ENCODE data around the gene OLIG2.

Gene OLIG2

DNA sequence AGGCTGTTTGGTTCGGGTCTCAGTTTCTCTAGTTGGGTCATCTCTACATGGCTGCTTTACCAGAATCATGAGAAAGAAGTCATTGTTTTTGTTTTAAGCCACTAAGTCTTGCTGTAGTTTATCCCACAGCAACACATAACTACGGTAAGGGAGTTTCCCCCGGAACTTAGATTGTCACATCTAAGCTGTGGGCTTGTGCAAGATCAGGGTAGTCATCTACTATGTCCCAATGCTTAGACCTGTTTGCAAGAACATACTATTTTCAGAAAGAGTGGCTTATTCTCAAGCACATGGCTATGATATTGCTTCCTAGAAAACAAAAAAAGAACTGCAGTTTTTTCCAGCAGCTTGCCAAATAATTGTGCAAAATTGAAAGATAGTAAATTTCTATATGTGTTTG is 18.0 kb upstream of the OLIG2 start:
- Histone ChIP-seq H3K9ac (ENCODE audit: low read length) (no peak overlapping the region), H3K9me3 (ENCODE audit: control insufficient read depth, insufficient read depth, low read depth, low read length) (no peaks in the 10 kb centered on the region), H3K27me3 (ENCODE audit: control insufficient read depth, insufficient read depth, low read length) (peaks cover 38% of the 10 kb centered on the region; the same call in 1 of the 2 replicates), H3K36me3 (ENCODE audit: control insufficient read depth, insufficient read depth, low read length) (no peaks in the 10 kb centered on the region), H3K4me1 (ENCODE audit: control insufficient read depth, insufficient read depth, low read length) (no peaks in the 10 kb centered on the region), H3K27ac (ENCODE audit: low read depth, low read length) (no peak overlapping the region), H3K4me3 (ENCODE audit: low read depth, low read length) (no peak overlapping the region)

- H3K27ac ChIP-seq (ENCODE audit: low read depth, low read length) = no peak overlapping the region
Measured at GRCh38 chr21:33008333-33009051, 17.2 kb upstream of the OLIG2 start.

DNA sequence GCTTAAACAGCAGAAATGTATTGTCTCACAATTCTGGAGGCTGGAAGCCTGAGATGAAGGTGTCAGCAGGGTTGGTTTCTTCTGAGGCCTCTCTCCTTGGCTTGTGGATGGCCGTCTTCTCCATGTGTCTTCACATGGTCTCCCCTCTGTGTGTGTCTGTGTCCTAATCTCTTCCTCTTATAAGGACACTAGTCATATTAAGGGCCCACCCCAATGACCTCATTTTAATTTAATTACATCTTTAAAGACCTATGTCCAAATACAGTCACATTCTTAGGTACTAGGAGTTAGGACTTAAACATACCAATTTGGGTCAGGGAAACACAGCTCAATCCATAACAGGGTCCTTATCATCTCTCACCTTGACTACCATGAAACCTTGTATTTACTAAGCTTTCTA is 14.8 kb upstream of the OLIG2 start:
- H3K27me3 ChIP-seq (ENCODE audit: control insufficient read depth, insufficient read depth, low read length) = peaks cover 56% of the 10 kb centered on the region
- H3K27ac ChIP-seq (ENCODE audit: low read depth, low read length) = no peak overlapping the region
- H3K4me3 ChIP-seq (ENCODE audit: low read depth, low read length) = no peak overlapping the region
- no peaks in the 10 kb centered on the region for H3K36me3 ChIP-seq (ENCODE audit: control insufficient read depth, insufficient read depth, low read length)
- no peaks in the 10 kb centered on the region for H3K9me3 ChIP-seq (ENCODE audit: control insufficient read depth, insufficient read depth, low read depth, low read length)
- no peaks in the 10 kb centered on the region for H3K4me1 ChIP-seq (ENCODE audit: control insufficient read depth, insufficient read depth, low read length)
- no peak overlapping the region for H3K9ac ChIP-seq (ENCODE audit: low read length)

More at GRCh38 chr21:33008333-33009051, 17.2 kb upstream of the OLIG2 start:
- H3K9ac ChIP-seq (ENCODE audit: low read length) = no peak overlapping the region
- no peaks in the 10 kb centered on the region for H3K36me3 ChIP-seq (ENCODE audit: control insufficient read depth, insufficient read depth, low read length)
- no peaks in the 10 kb centered on the region for H3K4me1 ChIP-seq (ENCODE audit: control insufficient read depth, insufficient read depth, low read length)
- no peaks in the 10 kb centered on the region for H3K9me3 ChIP-seq (ENCODE audit: control insufficient read depth, insufficient read depth, low read depth, low read length)
- H3K4me3 ChIP-seq (ENCODE audit: low read depth, low read length) = no peak overlapping the region
- peaks cover 41% of the 10 kb centered on the region; the same call in 1 of the 2 replicates for H3K27me3 ChIP-seq (ENCODE audit: control insufficient read depth, insufficient read depth, low read length)

- H3K27me3 ChIP-seq (ENCODE audit: control insufficient read depth, insufficient read depth, low read length) = peaks cover 60% of the 10 kb centered on the region
- no peak overlapping the region for H3K9ac ChIP-seq (ENCODE audit: low read length)
- no peak overlapping the region for H3K27ac ChIP-seq (ENCODE audit: low read depth, low read length)
Measured at GRCh38 chr21:33011462-33011861, 14.3 kb upstream of the OLIG2 start.

DNA sequence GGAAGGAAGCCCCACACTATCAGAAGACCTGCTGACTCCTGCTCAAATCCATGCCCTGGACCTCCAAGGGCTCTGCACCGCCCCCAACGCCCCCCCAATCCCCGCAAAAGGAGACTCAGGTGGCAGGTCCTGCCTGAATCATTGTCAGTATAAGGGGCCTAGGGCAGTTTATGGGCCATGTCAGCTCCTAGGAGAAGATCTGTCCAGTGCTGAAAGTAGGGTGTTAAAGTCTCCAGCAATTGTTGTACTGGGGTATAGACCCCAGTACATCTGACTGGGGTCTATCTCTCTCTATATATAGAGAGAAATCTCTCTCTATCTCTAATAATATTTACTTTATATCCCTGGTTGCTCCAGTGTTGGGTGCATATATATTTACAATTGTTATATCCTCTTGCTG is 12.1 kb upstream of the OLIG2 start:
- H3K27ac ChIP-seq (ENCODE audit: low read depth, low read length) = no peak overlapping the region
- no peak overlapping the region for H3K4me3 ChIP-seq (ENCODE audit: low read depth, low read length)
- H3K36me3 ChIP-seq (ENCODE audit: control insufficient read depth, insufficient read depth, low read length) = no peaks in the 10 kb centered on the region
- no peaks in the 10 kb centered on the region for H3K4me1 ChIP-seq (ENCODE audit: control insufficient read depth, insufficient read depth, low read length)
- no peaks in the 10 kb centered on the region for H3K9me3 ChIP-seq (ENCODE audit: control insufficient read depth, insufficient read depth, low read depth, low read length)
- H3K27me3 ChIP-seq (ENCODE audit: control insufficient read depth, insufficient read depth, low read length) = peaks cover 70% of the 10 kb centered on the region
- H3K9ac ChIP-seq (ENCODE audit: low read length) = no peak overlapping the region

More at GRCh38 chr21:33011462-33011861, 14.3 kb upstream of the OLIG2 start:
- H3K4me3 ChIP-seq (ENCODE audit: low read depth, low read length) = no peak overlapping the region
- no peaks in the 10 kb centered on the region for H3K4me1 ChIP-seq (ENCODE audit: control insufficient read depth, insufficient read depth, low read length)
- H3K36me3 ChIP-seq (ENCODE audit: control insufficient read depth, insufficient read depth, low read length) = no peaks in the 10 kb centered on the region
- H3K9me3 ChIP-seq (ENCODE audit: control insufficient read depth, insufficient read depth, low read depth, low read length) = no peaks in the 10 kb centered on the region

- H3K4me1 ChIP-seq (ENCODE audit: control insufficient read depth, insufficient read depth, low read length) = peaks cover under 1% of the 10 kb centered on the region; the same call in 1 of the 2 replicates
- peaks cover 77% of the 10 kb centered on the region for H3K27me3 ChIP-seq (ENCODE audit: control insufficient read depth, insufficient read depth, low read length)
- no peaks in the 10 kb centered on the region for H3K36me3 ChIP-seq (ENCODE audit: control insufficient read depth, insufficient read depth, low read length)
Measured at GRCh38 chr21:33014331-33014730, 11.4 kb upstream of the OLIG2 start.

DNA sequence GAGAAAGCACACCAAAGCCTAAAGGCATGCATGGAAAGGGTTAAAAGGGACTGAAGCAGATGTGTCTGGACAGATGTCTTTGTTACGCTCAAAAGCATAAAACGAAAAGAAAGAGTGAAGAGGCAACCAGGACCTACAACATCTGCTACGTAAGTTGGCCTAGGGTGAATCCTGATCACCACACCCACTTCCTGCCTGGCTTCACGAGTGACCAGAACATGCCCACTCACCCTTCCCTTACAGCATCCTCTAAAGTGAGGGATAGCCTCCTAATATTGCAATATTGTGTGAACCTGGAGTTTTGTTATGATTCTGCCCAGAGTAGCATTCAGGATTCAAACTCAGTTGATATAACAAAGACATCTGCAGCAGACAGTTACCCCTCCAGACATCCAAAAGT is 10.6 kb upstream of the OLIG2 start:
- Histone ChIP-seq H3K36me3 (ENCODE audit: control insufficient read depth, insufficient read depth, low read length) (no peaks in the 10 kb centered on the region), H3K4me1 (ENCODE audit: control insufficient read depth, insufficient read depth, low read length) (peaks cover 4% of the 10 kb centered on the region; the same call in 1 of the 2 replicates), H3K9ac (ENCODE audit: low read length) (no peak overlapping the region), H3K9me3 (ENCODE audit: control insufficient read depth, insufficient read depth, low read depth, low read length) (no peaks in the 10 kb centered on the region), H3K27me3 (ENCODE audit: control insufficient read depth, insufficient read depth, low read length) (peaks cover 85% of the 10 kb centered on the region), H3K4me3 (ENCODE audit: low read depth, low read length) (no peak overlapping the region), H3K27ac (ENCODE audit: low read depth, low read length) (no peak overlapping the region)

More at GRCh38 chr21:33014331-33014730, 11.4 kb upstream of the OLIG2 start:
- Histone ChIP-seq H3K9me3 (ENCODE audit: control insufficient read depth, insufficient read depth, low read depth, low read length) (no peaks in the 10 kb centered on the region), H3K9ac (ENCODE audit: low read length) (no peak overlapping the region), H3K4me3 (ENCODE audit: low read depth, low read length) (no peak overlapping the region), H3K27ac (ENCODE audit: low read depth, low read length) (no peak overlapping the region)

DNA sequence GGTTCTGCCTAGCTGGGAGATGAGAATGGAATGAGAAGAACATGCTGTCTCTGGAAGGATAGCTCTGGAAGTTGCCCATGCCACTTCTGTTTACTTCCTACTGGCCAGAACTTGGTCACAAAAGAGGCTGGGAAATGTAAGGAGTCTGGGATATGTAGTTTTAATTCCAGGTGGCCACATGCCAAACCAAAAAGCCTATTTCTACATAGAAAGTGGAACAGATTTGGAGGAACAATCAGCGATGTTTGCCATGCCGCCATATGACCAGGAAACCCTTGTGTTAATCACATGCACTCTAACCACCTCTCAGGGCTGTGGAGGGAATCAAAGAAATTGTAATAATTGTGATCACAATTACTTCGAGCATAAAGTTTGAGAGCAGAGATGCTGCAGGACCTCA is 10.0 kb upstream of the OLIG2 start:
- Histone ChIP-seq H3K9me3 (ENCODE audit: control insufficient read depth, insufficient read depth, low read depth, low read length) (no peaks in the 10 kb centered on the region), H3K27me3 (ENCODE audit: control insufficient read depth, insufficient read depth, low read length) (peaks cover 87% of the 10 kb centered on the region), H3K36me3 (ENCODE audit: control insufficient read depth, insufficient read depth, low read length) (no peaks in the 10 kb centered on the region), H3K9ac (ENCODE audit: low read length) (no peak overlapping the region), H3K4me3 (ENCODE audit: low read depth, low read length) (no peak overlapping the region), H3K27ac (ENCODE audit: low read depth, low read length) (no peak overlapping the region), H3K4me1 (ENCODE audit: control insufficient read depth, insufficient read depth, low read length) (peaks cover 6% of the 10 kb centered on the region; the same call in 1 of the 2 replicates)

- peaks cover 97% of the 10 kb centered on the region for H3K27me3 ChIP-seq (ENCODE audit: control insufficient read depth, insufficient read depth, low read length)
- H3K4me3 ChIP-seq (ENCODE audit: low read depth, low read length) = no peak overlapping the region
- no peak overlapping the region for H3K27ac ChIP-seq (ENCODE audit: low read depth, low read length)
- H3K9me3 ChIP-seq (ENCODE audit: control insufficient read depth, insufficient read depth, low read depth, low read length) = no peaks in the 10 kb centered on the region
- H3K9ac ChIP-seq (ENCODE audit: low read length) = no peak overlapping the region
- no peaks in the 10 kb centered on the region for H3K36me3 ChIP-seq (ENCODE audit: control insufficient read depth, insufficient read depth, low read length)
- peaks cover 16% of the 10 kb centered on the region for H3K4me1 ChIP-seq (ENCODE audit: control insufficient read depth, insufficient read depth, low read length)
Measured at GRCh38 chr21:33018707-33019465, 6.8 kb upstream of the OLIG2 start.

GRCh38 chr21:33019516-33019884 is 6.2 kb upstream of the OLIG2 start:
- Histone ChIP-seq H3K9ac (ENCODE audit: low read length) (no peak overlapping the region), H3K27ac (ENCODE audit: low read depth, low read length) (no peak overlapping the region), H3K27me3 (ENCODE audit: control insufficient read depth, insufficient read depth, low read length) (peaks cover 100% of the 10 kb centered on the region), H3K4me1 (ENCODE audit: control insufficient read depth, insufficient read depth, low read length) (peaks cover 22% of the 10 kb centered on the region), H3K9me3 (ENCODE audit: control insufficient read depth, insufficient read depth, low read depth, low read length) (no peaks in the 10 kb centered on the region), H3K4me3 (ENCODE audit: low read depth, low read length) (peak overlapping the region; percentile 55), H3K36me3 (ENCODE audit: control insufficient read depth, insufficient read depth, low read length) (no peaks in the 10 kb centered on the region)

DNA sequence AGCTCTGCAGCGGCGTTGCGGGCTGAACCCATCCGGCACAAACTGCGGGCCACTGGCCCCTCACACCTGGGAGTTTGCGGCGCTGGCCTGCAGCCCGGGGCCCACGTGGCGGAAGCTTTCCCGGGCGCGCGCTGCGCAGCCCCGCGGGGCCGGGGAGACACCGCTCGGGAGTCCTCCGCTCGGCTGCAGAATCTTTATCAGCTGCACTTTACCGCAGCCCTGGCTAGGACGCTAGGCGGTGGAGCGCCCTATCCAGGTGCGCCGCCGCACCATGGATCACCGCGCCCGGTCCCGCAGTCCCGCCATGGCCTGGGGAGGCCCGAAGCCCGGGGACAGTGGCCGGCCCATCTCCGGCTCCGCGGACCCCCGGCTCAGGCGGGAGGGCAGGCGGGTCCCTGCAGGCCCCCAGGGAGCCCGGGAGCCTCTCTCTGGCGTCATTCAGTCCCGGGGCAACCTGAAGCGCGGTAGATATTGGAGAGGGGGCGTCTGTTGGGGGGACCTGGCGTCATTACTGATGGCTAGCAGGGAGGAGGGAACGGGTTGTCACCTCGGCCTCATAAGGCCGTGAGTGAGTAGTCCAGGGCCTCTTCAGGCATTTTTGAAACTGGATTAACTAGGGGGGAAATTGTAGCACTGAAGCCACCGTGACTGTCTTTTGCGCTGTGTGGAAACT is 5.7 kb upstream of the OLIG2 start:
- H3K27me3 ChIP-seq (ENCODE audit: control insufficient read depth, insufficient read depth, low read length) = peaks cover 100% of the 10 kb centered on the region
- no peaks in the 10 kb centered on the region for H3K9me3 ChIP-seq (ENCODE audit: control insufficient read depth, insufficient read depth, low read depth, low read length)
- no peak overlapping the region for H3K27ac ChIP-seq (ENCODE audit: low read depth, low read length)
- no peak overlapping the region for H3K9ac ChIP-seq (ENCODE audit: low read length)
- H3K4me3 ChIP-seq (ENCODE audit: low read depth, low read length) = peak overlapping the region; percentile 55
- H3K36me3 ChIP-seq (ENCODE audit: control insufficient read depth, insufficient read depth, low read length) = no peaks in the 10 kb centered on the region
- H3K4me1 ChIP-seq (ENCODE audit: control insufficient read depth, insufficient read depth, low read length) = peaks cover 27% of the 10 kb centered on the region

Data from HUES6 (cell line).